ENCODE measurements around the gene SPATA2L.
A peak's percentile ranks its signal among the peaks of the same experiment; 100 is the strongest.
"Not testable (repeated sequence)": the region's sequence is repeated elsewhere in the genome, so short reads cannot be mapped to it uniquely, and the experiment has no call there.

SPATA2L gene

DNA sequence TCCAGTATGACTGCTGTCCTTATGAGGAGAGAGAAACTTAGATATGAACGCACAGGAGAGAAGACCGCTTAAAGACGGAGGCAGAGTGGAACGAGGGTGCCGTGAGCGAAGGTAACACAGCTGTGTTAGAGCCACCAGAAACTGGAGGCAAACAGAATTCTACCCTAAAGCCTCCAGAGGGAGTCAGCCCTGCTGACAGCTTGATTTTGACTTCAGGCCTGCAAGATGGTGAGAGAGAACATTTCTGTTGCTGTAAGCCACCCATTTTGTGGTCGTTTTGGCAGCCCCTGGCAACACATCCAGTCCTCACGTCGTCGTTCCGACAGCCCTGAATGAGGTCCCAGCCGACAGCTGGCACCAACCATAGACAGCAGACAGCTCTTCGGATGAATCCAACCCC lies 2.8 kb upstream of the SPATA2L start:
- Mint-ChIP-seq H3K27me3 (no peaks in the 10 kb centered on the region), H3K27ac (no peak overlapping the region), H3K36me3 (ENCODE audit: low read depth) (peaks cover 6% of the 10 kb centered on the region), H3K4me1 (ENCODE audit: low read depth) (peaks cover 29% of the 10 kb centered on the region), H3K9me3 (no peaks in the 10 kb centered on the region), H3K4me3 (no peak overlapping the region)
- no peak for DNase-seq

DNA sequence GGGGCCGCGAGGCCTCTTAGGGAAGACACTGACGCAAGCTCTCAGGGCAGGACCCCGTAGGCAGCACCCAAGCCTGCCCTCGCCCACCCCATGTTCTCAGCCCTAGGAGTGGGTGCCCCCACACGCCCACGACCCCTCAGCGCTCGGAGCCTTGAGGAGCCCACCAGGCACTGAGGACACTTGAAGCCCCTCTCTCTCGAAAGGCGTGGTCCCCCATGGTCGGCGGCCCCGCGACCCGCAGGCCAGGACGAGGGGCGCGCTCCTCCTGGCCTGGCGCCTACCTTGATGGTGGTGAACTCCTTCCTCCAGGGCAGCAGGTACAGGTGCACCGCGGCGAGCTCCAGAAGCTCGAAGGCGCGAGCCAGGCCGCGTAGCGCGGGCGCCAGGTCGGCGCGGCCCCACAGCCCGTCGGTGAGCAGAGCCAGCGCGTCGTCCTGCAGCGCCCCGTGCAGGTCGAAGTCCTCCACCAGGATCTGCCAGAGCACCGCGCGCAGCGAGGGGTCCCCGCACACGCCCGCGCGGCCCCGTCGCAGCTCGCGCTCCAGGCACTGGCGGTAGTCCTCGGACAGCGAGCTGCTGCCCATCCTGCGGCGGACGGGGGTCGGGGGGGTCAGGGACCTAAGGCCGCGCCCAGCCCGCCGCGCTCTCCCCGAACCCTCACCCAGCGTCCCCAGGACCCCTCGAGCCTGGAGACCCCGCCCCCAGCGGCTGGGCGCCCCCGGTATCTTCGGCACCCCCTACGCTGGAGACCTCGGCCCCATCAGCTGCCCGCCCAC lies 668 bp downstream of the SPATA2L start:
- peak overlapping the region; percentile 78 for H3K4me3 Mint-ChIP-seq
- peak overlapping the region; percentile 79 for H3K27ac Mint-ChIP-seq
- peak; percentile 70 for DNase-seq
- H3K36me3 Mint-ChIP-seq (ENCODE audit: low read depth): peaks cover 25% of the 10 kb centered on the region
- H3K9me3 Mint-ChIP-seq: no peaks in the 10 kb centered on the region
- no peaks in the 10 kb centered on the region for H3K27me3 Mint-ChIP-seq
- H3K4me1 Mint-ChIP-seq (ENCODE audit: low read depth): peaks cover 34% of the 10 kb centered on the region

DNA sequence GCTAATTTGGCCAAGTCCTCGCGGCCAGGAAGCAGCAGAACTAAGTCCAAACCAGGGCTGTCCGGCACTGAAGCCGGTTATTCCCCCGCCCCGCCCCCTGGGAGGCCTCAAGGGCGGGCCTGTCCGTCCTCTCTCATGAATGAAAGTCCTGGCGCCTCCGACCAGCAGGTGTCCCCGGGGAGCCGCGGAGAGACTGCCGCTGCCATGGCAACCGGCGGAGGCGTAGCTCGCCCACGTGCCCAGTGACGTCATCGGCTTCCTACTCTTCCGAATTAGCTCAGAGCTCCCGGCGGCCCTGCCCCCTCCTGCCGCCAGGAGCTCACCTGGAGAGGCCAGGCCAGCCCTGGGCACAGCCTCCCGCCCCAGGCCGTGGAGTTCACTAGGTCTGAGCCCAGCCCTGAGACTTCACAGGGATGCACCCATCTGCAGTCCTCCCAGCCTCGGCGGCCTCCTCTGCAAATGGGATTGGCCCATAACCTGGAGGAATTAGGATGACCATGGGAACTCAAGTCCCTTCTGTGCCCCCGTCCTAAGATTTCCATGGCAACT lies 1.3 kb downstream of the SPATA2L start:
- peak overlapping the region; percentile 79 for H3K27ac Mint-ChIP-seq
- no peaks in the 10 kb centered on the region for H3K9me3 Mint-ChIP-seq
- H3K4me1 Mint-ChIP-seq (ENCODE audit: low read depth): peaks cover 37% of the 10 kb centered on the region
- peak; percentile 97 for DNase-seq
- H3K36me3 Mint-ChIP-seq (ENCODE audit: low read depth): peaks cover 31% of the 10 kb centered on the region
- H3K4me3 Mint-ChIP-seq: peak overlapping the region; percentile 78
- no peaks in the 10 kb centered on the region for H3K27me3 Mint-ChIP-seq

DNA sequence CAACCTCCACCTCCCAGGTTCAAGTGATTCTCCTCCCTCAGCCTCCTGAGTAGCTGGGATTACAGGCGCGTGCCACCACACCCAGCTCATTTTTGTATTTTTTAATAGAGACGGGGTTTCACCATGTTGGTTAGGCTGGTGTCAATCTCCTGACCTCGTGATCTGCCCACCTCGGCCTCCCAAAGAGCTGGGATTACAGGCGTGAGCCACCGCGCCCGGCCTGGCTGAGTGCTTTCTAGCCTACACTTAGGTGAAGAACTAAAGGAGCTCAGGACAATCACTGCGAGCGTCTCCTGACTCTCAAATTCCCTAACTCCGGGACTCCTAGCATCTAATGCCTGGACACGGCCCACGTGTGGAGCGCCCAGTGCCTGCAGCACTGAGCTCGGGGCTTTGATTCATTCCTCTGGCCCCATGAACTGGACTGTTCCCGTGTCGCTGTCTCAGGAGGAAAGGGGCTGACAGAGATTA lies 1.8 kb downstream of the SPATA2L start:
- not testable (repeated sequence) for H3K27me3 Mint-ChIP-seq, DNase-seq, H3K9me3 Mint-ChIP-seq
- Mint-ChIP-seq H3K4me3 (peak overlapping the region; percentile 78), H3K27ac (peak overlapping the region; percentile 79), H3K4me1 (ENCODE audit: low read depth) (peaks cover 39% of the 10 kb centered on the region), H3K36me3 (ENCODE audit: low read depth) (peaks cover 36% of the 10 kb centered on the region)

DNA sequence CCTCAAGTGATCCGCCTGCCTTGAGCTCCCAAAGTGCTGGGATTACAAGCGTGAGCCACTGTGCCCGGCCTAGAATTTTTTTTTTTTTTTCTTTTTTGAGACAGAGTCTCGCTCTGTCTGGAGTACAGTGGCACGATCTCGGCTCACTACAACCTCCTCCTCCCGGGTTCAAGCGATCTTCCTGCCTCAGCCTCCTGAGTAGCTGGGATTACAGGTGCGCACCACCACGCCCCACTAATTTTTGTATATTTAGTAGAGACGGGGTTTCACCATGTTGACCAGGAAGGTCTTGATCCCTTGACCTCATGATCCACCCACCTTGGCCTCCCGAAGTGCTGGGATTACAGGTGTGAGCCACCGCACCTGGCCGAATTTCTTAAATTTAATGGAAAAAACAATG lies 2.8 kb downstream of the SPATA2L start:
- not testable (repeated sequence) for H3K4me3 Mint-ChIP-seq, H3K9me3 Mint-ChIP-seq, DNase-seq, H3K27ac Mint-ChIP-seq, H3K27me3 Mint-ChIP-seq
- peaks cover 39% of the 10 kb centered on the region for H3K4me1 Mint-ChIP-seq (ENCODE audit: low read depth)
- H3K36me3 Mint-ChIP-seq (ENCODE audit: low read depth): peaks cover 44% of the 10 kb centered on the region

DNA sequence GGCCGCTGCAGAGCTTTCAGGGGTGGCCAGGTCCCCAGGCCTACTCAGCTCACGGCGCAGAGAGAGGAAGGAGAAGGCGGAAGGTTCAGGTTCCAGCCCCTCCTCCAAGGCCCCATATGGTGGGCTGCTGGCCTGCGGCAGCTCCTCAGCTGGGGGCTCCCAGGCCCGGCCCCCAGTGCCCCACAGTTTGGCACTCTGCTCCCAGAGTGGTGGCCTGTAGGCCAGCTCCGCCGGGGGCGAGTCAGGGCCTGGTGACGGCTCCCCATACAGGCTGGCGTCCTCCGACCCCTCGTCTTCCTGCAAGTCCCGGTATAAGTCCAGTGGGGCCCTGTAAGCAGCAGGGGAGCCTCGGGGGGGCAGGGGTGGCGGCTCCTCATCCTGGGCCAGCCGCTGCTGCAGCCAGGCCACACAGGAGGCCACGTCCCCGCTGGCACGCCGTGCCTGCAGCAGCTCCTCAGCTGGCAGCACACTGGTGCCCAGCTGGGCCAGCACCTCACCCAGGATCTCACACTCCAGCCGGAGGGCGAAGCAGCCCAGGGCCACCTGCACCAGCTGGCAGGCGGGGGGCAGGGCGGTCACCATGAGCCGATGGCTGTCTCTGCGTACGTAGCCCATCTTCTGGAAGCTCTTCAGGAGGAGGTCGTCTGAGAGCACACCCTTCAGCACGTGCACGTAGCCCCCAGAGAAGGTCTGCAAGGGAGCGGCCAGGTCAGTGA lies 3.7 kb downstream of the SPATA2L start:
- H3K27ac Mint-ChIP-seq: no peak overlapping the region
- no peak overlapping the region for H3K4me3 Mint-ChIP-seq
- no peak for DNase-seq
- H3K27me3 Mint-ChIP-seq: no peaks in the 10 kb centered on the region
- peaks cover 54% of the 10 kb centered on the region for H3K36me3 Mint-ChIP-seq (ENCODE audit: low read depth)
- peaks cover 36% of the 10 kb centered on the region for H3K4me1 Mint-ChIP-seq (ENCODE audit: low read depth)
- no peaks in the 10 kb centered on the region for H3K9me3 Mint-ChIP-seq

- Mint-ChIP-seq H3K4me3 (no peak overlapping the region), H3K27ac (no peak overlapping the region), H3K27me3 (no peaks in the 10 kb centered on the region), H3K4me1 (ENCODE audit: low read depth) (peaks cover 31% of the 10 kb centered on the region), H3K36me3 (ENCODE audit: low read depth) (peaks cover 60% of the 10 kb centered on the region), H3K9me3 (no peaks in the 10 kb centered on the region)
- no peak for DNase-seq
Observed at GRCh38 chr16:89697161-89697615, 4.3 kb downstream of the SPATA2L start.

- peaks cover 29% of the 10 kb centered on the region for H3K4me1 Mint-ChIP-seq (ENCODE audit: low read depth)
- DNase-seq: no peak
- H3K27me3 Mint-ChIP-seq: no peaks in the 10 kb centered on the region
- no peaks in the 10 kb centered on the region for H3K9me3 Mint-ChIP-seq
- H3K27ac Mint-ChIP-seq: no peak overlapping the region
- H3K4me3 Mint-ChIP-seq: no peak overlapping the region
- H3K36me3 Mint-ChIP-seq (ENCODE audit: low read depth): peaks cover 65% of the 10 kb centered on the region
Observed at GRCh38 chr16:89696670-89697128, 4.8 kb downstream of the SPATA2L start.

GRCh38 chr16:89695875-89696669 lies 5.4 kb downstream of the SPATA2L start:
- Mint-ChIP-seq H3K27ac (no peak overlapping the region), H3K4me3 (no peak overlapping the region), H3K9me3 (no peaks in the 10 kb centered on the region), H3K36me3 (ENCODE audit: low read depth) (peaks cover 71% of the 10 kb centered on the region), H3K4me1 (ENCODE audit: low read depth) (peaks cover 28% of the 10 kb centered on the region), H3K27me3 (no peaks in the 10 kb centered on the region)
- DNase-seq: no peak

GRCh38 chr16:89695086-89695874 lies 6.2 kb downstream of the SPATA2L start:
- Mint-ChIP-seq H3K27ac (peak overlapping the region; percentile 22), H3K36me3 (ENCODE audit: low read depth) (peaks cover 78% of the 10 kb centered on the region), H3K4me1 (ENCODE audit: low read depth) (peaks cover 24% of the 10 kb centered on the region), H3K27me3 (no peaks in the 10 kb centered on the region), H3K9me3 (no peaks in the 10 kb centered on the region), H3K4me3 (no peak overlapping the region)
- DNase-seq: no peak

GRCh38 chr16:89694784-89695085 lies 6.8 kb downstream of the SPATA2L start:
- H3K4me3 Mint-ChIP-seq, H3K9me3 Mint-ChIP-seq: not testable (repeated sequence)

DNA sequence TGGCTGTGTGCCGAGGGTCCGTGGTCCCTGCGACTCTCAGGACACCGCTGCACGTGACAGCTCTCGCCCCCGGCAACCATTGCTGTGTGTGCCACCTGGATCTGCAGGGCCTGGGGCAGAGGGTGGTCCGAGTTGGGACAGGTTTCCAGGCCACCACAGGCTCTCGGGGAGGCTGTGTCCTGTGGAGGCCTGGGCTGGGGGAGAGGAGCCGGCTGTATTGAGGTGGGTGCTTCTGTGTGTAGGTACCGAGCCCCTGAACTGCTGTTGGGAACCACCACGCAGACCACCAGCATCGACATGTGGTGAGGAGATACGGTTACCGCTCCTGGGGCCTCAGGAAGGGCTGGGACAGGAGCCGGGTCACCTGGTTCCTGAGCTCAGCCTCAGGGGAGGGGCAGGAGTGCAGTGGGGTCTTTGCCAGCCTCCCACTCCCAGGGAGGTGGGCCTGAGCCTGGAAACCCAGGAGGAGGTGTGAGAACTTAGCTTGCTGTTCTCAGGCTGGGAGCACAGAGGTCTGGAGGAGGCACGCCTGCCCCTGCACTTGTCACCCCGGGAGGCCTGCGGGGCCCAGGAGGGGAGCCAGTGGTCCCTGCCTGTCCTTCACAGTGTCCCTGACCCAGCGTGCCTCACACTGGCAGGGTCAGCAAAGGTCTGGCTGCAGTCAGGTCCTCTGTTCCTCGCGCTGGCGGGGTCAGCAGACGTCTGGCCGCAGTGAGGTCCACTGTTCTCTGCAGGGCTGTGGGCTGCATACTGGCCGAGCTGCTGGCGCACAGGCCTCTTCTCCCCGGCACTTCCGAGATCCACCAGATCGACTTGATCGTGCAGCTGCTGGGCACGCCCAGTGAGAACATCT lies 7.3 kb downstream of the SPATA2L start:
- no peak for DNase-seq
- Mint-ChIP-seq H3K4me1 (ENCODE audit: low read depth) (peaks cover 16% of the 10 kb centered on the region), H3K36me3 (ENCODE audit: low read depth) (peaks cover 82% of the 10 kb centered on the region), H3K27me3 (no peaks in the 10 kb centered on the region), H3K27ac (no peak overlapping the region), H3K4me3 (no peak overlapping the region), H3K9me3 (no peaks in the 10 kb centered on the region)

More at GRCh38 chr16:89694784-89695085, 6.8 kb downstream of the SPATA2L start:
- peaks cover 19% of the 10 kb centered on the region for H3K4me1 Mint-ChIP-seq (ENCODE audit: low read depth)
- DNase-seq, H3K27me3 Mint-ChIP-seq: not testable (repeated sequence)
- peak overlapping the region; percentile 18 for H3K27ac Mint-ChIP-seq
- peaks cover 80% of the 10 kb centered on the region for H3K36me3 Mint-ChIP-seq (ENCODE audit: low read depth)

DNA sequence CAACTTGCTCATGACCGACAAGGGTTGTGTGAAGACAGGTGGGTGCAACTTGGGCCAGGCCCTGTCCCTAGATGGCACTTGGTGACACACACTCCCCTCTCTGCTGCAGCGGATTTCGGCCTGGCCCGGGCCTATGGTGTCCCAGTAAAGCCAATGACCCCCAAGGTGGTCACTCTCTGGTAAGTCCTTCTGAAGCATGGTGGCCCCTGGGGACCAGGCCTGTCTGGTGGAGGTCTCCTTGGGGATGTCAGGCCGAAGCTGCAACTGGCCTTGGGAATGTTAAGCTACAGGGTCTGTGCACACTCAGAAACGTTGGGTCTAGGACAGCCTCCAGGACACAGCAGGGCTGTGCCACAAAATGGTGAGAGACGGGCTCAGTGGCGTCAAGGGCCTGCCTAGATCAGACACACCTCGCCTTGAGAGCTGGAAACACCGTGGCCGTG lies 8.2 kb downstream of the SPATA2L start:
- H3K36me3 Mint-ChIP-seq (ENCODE audit: low read depth): peaks cover 83% of the 10 kb centered on the region
- H3K4me3 Mint-ChIP-seq: no peak overlapping the region

More for the DNA sequence above, 8.2 kb downstream of the SPATA2L start:
- Mint-ChIP-seq H3K27me3 (no peaks in the 10 kb centered on the region), H3K9me3 (no peaks in the 10 kb centered on the region), H3K4me1 (ENCODE audit: low read depth) (peaks cover 17% of the 10 kb centered on the region), H3K27ac (peak overlapping the region; percentile 37)
- no peak for DNase-seq

Measured in activated T-cell treated with anti-CD3 and anti-CD28 coated beads, Interleukin-2, amount 50 U/mL, for 24 hours (primary cell).